K562 (cell line): Measurements from ENCODE around the gene SALL3. TPM values are rescaled to one million over a fixed set of nuclear protein-coding genes. Genes with fewer than 3 reads are reported as not detected.
A peak's percentile ranks its signal among the peaks of the same experiment; 100 is the strongest.

Source experiments
- ATF1 ChIP-seq, 2 experiments: fragments of 450-650 bp in 1 of 2; IDR thresholded peaks; 2 replicates each; pipeline ENCODE4 v1.6.1; 2016; ENCODE audit warnings: missing compliant biosample characterization in 1 of 2, missing genetic modification characterization in 1 of 2
- BHLHE40 ChIP-seq: IDR thresholded peaks from 2 replicates; pipeline ENCODE4 v1.6.1; 2011; ENCODE audit warnings: low read length, improper control_type of control experiment
- L3MBTL2 ChIP-seq: fragments of 450-650 bp; IDR thresholded peaks from 2 replicates; pipeline ENCODE4 v1.6.1; 2016; ENCODE audit warnings: mild to moderate bottlenecking, moderate library complexity
- PHF21A ChIP-seq: fragments of 450-650 bp; IDR thresholded peaks from 2 replicates; pipeline ENCODE4 v1.6.1; 2017; ENCODE audit warnings: low read depth, borderline replicate concordance
- POLR2A ChIP-seq: fragments of 450-650 bp; conservative IDR thresholded peaks from 2 replicates; pipeline ENCODE4 v1.6.1; 2016
- PRMT5 ChIP-seq: sonication (generic); formaldehyde crosslinking; IDR thresholded peaks from 2 replicates; pipeline ENCODE4 v1.5.0; 2020; ENCODE audit warnings: missing genetic modification reagents
- RAD21 ChIP-seq, 2 experiments: fragments of 250-450 bp in 1 of 2; fragments of 450-650 bp in 1 of 2; sonication (Bioruptor Pico) in 1 of 2; formaldehyde crosslinking in 1 of 2; IDR thresholded peaks in 1 of 2; conservative IDR thresholded peaks in 1 of 2; 2 replicates each; pipeline versions ENCODE4 v1.4.0 to v1.8.0; 2020 to 2022; ENCODE audit warnings: mild to moderate bottlenecking in 2 of 2, moderate library complexity in 1 of 2
- ZBTB8A ChIP-seq: fragments of 450-650 bp; IDR thresholded peaks from 2 replicates; pipeline ENCODE4 v1.6.1; 2018; ENCODE audit warnings: mild to moderate bottlenecking, moderate library complexity; ENCODE audit not compliant: partially characterized antibody
- ZNF77 ChIP-seq: fragments of 250-450 bp; sonication (Bioruptor Pico); IDR thresholded peaks from 2 replicates; pipeline ENCODE4 v1.5.0; 2020
- polyA plus RNA-seq, 8 experiments: library from polyadenylated mRNA; depleted of rRNA in 4 of 8; stranded (reverse) in 5 of 8; unstranded in 3 of 8; fragments of >200 nt; fragmentation: Nextera tagmentation in 2 of 8; fragmentation: Illumina TruSeq in 1 of 8; extraction: Ambion mirVana in 2 of 8; extraction: Trizol in 1 of 8; gene quantifications; 2 replicates each; pipeline versions ENCODE4 v1.2.1 to v1.2.3, GENCODE V29; 2011 to 2014; ENCODE audit warnings: inconsistent platforms in 1 of 8, missing spikeins in 1 of 8
- total RNA-seq, 7 experiments: library from RNA; depleted of rRNA in 6 of 7; stranded (reverse); fragments of >200 nt in 6 of 7; fragmentation: Illumina TruSeq in 2 of 7; extraction: Trizol in 2 of 7; gene quantifications; 2 replicates each; pipeline versions ENCODE4 v1.2.1 to v1.2.3, GENCODE V29; 2011 to 2021; ENCODE audit warnings: low replicate concordance in 1 of 7
- TF ChIP-seq, protein P1 (sequence below): fragments of 250-450 bp; sonication (Bioruptor Pico); IDR thresholded peaks from 2 replicates; pipeline ENCODE4 v1.9.0; 2021; ENCODE audit warnings: mild to moderate bottlenecking, inconsistent platforms
- TF ChIP-seq, protein P2 (sequence below), 2 experiments: fragments of 450-650 bp; formaldehyde crosslinking in 1 of 2; IDR thresholded peaks; 2 replicates each; pipeline versions ENCODE4 v1.4.0 to v1.6.1; 2014 to 2020; ENCODE audit warnings: mild to moderate bottlenecking in 2 of 2, borderline replicate concordance in 1 of 2, low read depth in 1 of 2
- TF ChIP-seq, protein P3 (sequence below), 2 experiments: fragments of 450-650 bp in 1 of 2; sonication (generic) in 1 of 2; formaldehyde crosslinking in 1 of 2; IDR thresholded peaks in 1 of 2; conservative IDR thresholded peaks in 1 of 2; 2 replicates each; pipeline versions ENCODE4 v1.6.1 to v1.8.1; 2016 to 2023; ENCODE audit warnings: mild to moderate bottlenecking in 2 of 2, moderate library complexity in 2 of 2, inconsistent platforms in 1 of 2, missing genetic modification reagents in 1 of 2

Gene SALL3
- total and polyA plus RNA-seq, 9 of the 15 experiments (the other 6 are each of a cell fraction or from before 2014, with no cell fraction given): not detected

DNA sequence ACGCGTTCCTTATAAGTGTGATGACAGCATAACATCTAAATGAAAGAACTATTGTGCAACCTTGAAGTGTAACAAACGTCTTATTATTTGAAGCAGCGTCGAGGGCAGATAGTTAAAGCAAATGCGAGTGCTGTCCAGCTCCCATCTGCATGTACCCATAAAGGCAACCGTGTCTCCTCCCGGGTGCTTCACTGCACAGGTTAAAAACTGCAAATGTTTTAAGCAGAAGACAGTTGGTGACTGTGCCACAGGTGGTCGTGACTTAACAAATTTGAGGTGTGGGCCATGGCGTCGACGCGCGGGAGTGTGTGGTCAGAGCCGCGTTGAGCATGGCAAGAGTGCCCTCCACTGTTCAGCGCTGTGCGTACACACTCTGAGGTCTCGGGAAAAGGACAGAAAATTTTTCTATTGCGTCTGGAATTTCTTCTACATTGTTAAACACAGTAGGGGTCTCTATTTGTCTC, 6.4 kb downstream of the SALL3 start (continued):
- TF ChIP-seq, protein P1, sequence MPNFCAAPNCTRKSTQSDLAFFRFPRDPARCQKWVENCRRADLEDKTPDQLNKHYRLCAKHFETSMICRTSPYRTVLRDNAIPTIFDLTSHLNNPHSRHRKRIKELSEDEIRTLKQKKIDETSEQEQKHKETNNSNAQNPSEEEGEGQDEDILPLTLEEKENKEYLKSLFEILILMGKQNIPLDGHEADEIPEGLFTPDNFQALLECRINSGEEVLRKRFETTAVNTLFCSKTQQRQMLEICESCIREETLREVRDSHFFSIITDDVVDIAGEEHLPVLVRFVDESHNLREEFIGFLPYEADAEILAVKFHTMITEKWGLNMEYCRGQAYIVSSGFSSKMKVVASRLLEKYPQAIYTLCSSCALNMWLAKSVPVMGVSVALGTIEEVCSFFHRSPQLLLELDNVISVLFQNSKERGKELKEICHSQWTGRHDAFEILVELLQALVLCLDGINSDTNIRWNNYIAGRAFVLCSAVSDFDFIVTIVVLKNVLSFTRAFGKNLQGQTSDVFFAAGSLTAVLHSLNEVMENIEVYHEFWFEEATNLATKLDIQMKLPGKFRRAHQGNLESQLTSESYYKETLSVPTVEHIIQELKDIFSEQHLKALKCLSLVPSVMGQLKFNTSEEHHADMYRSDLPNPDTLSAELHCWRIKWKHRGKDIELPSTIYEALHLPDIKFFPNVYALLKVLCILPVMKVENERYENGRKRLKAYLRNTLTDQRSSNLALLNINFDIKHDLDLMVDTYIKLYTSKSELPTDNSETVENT (CRISPR knock-in tag): no peak
- TF ChIP-seq POLR2A (no peak), RAD21 (CRISPR knock-in tag; conservative IDR thresholded peaks at IDR 0.05 in 1 of 2, IDR thresholded peaks at IDR 0.05 in 1 of 2) (peak in 1 of 2 experiments; percentile 59; a peak in 3 of 4 replicates), PRMT5 (no peak), ATF1 (CRISPR knock-in tag; IDR thresholded peaks at IDR 0.05) (no peak), ATF1 (tag; IDR thresholded peaks at IDR 0.05) (no peak), BHLHE40 (no peak), ZNF77 (no peak), ZBTB8A (no peak), PHF21A (no peak), L3MBTL2 (peak; percentile 38; the same call in 1 of the 2 replicates)
- TF ChIP-seq, protein P2, sequence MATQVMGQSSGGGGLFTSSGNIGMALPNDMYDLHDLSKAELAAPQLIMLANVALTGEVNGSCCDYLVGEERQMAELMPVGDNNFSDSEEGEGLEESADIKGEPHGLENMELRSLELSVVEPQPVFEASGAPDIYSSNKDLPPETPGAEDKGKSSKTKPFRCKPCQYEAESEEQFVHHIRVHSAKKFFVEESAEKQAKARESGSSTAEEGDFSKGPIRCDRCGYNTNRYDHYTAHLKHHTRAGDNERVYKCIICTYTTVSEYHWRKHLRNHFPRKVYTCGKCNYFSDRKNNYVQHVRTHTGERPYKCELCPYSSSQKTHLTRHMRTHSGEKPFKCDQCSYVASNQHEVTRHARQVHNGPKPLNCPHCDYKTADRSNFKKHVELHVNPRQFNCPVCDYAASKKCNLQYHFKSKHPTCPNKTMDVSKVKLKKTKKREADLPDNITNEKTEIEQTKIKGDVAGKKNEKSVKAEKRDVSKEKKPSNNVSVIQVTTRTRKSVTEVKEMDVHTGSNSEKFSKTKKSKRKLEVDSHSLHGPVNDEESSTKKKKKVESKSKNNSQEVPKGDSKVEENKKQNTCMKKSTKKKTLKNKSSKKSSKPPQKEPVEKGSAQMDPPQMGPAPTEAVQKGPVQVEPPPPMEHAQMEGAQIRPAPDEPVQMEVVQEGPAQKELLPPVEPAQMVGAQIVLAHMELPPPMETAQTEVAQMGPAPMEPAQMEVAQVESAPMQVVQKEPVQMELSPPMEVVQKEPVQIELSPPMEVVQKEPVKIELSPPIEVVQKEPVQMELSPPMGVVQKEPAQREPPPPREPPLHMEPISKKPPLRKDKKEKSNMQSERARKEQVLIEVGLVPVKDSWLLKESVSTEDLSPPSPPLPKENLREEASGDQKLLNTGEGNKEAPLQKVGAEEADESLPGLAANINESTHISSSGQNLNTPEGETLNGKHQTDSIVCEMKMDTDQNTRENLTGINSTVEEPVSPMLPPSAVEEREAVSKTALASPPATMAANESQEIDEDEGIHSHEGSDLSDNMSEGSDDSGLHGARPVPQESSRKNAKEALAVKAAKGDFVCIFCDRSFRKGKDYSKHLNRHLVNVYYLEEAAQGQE (IDR thresholded peaks at IDR 0.05; ENCODE audit: borderline replicate concordance): peak; percentile 31; the same call in 1 of the 2 replicates
- TF ChIP-seq, protein P2 (CRISPR knock-in tag; IDR thresholded peaks at IDR 0.05; ENCODE audit: low read depth): no peak
- TF ChIP-seq, protein P3, sequence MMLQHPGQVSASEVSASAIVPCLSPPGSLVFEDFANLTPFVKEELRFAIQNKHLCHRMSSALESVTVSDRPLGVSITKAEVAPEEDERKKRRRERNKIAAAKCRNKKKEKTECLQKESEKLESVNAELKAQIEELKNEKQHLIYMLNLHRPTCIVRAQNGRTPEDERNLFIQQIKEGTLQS (IDR thresholded peaks at IDR 0.05): no peak
- TF ChIP-seq, protein P3 (CRISPR knock-in tag; conservative IDR thresholded peaks at IDR 0.05): no peak
